DND-41 (cell line): ENCODE data around the gene B3GNT7.

ENCODE experiments used
- ATAC-seq: fragments of 200-7000 bp; cut with Tn5 transposase; 3 replicates; pipeline ENCODE4 v1.9.1; 2021; ENCODE audit warnings: low read depth; ENCODE audit not compliant: insufficient read depth
- DNase-seq: peaks from one replicate; pipeline ENCODE4 v3.0.0-alpha.2; 2020
- H2AFZ ChIP-seq: 2 replicates; pipeline ENCODE4 v1.6.0; 2012; ENCODE audit warnings: low read depth, low read length
- H3K27ac ChIP-seq: 2 replicates; pipeline ENCODE4 v1.5.1; 2012; ENCODE audit warnings: low read length, inconsistent platforms
- H3K27me3 ChIP-seq: fragments of 200-600 bp; sonication (generic); 2 replicates; pipeline ENCODE4 v1.6.0; 2012; ENCODE audit warnings: low read length, mild to moderate bottlenecking, inconsistent platforms; ENCODE audit not compliant: insufficient read depth, poor library complexity
- H3K36me3 ChIP-seq: 2 replicates; pipeline ENCODE4 v1.5.1; 2012; ENCODE audit warnings: low read length, inconsistent platforms; ENCODE audit not compliant: insufficient read depth
- H3K4me1 ChIP-seq: 2 replicates; pipeline ENCODE4 v1.5.1; 2012; ENCODE audit warnings: mild to moderate bottlenecking, low read length; ENCODE audit not compliant: insufficient read depth
- H3K4me2 ChIP-seq: 2 replicates; pipeline ENCODE4 v1.6.0; 2012; ENCODE audit warnings: mild to moderate bottlenecking, moderate library complexity, low read length, inconsistent platforms; ENCODE audit not compliant: insufficient read depth
- H3K4me3 ChIP-seq, 2 experiments: fragments of 200-600 bp in 1 of 2; shearing (Covaris generic) in 1 of 2; 2 replicates each; pipeline ENCODE4 v1.5.1; 2012 to 2016; ENCODE audit warnings: inconsistent platforms in 2 of 2, low read length in 2 of 2, mild to moderate bottlenecking in 2 of 2, low read depth in 1 of 2, moderate library complexity in 1 of 2
- H3K79me2 ChIP-seq: 2 replicates; pipeline ENCODE4 v1.6.0; 2012; ENCODE audit warnings: low read length, inconsistent platforms; ENCODE audit not compliant: insufficient read depth
- H3K9ac ChIP-seq: 2 replicates; pipeline ENCODE4 v1.6.0; 2012; ENCODE audit warnings: low read depth, mild to moderate bottlenecking, inconsistent platforms, low read length, moderate library complexity
- H3K9me3 ChIP-seq: 2 replicates; pipeline ENCODE4 v1.5.1; 2012; ENCODE audit warnings: low read length, moderate library complexity, mild to moderate bottlenecking, inconsistent platforms; ENCODE audit not compliant: insufficient read depth, severe bottlenecking
- H4K20me1 ChIP-seq: 2 replicates; pipeline ENCODE4 v1.6.0; 2012; ENCODE audit warnings: low read length; ENCODE audit not compliant: insufficient read depth
- EZH2 ChIP-seq: IDR thresholded peaks from 3 replicates; pipeline ENCODE4 v1.6.1; 2012; ENCODE audit warnings: borderline replicate concordance, low read depth, mild to moderate bottlenecking, moderate library complexity, low read length, inconsistent platforms; ENCODE audit not compliant: severe bottlenecking
- TF ChIP-seq, protein P1 (sequence below): IDR thresholded peaks from 2 replicates; pipeline ENCODE4 v1.5.1; 2012; ENCODE audit warnings: borderline replicate concordance, low read length, moderate library complexity, mild to moderate bottlenecking; ENCODE audit not compliant: poor library complexity, severe bottlenecking; ENCODE audit errors: extremely low read depth

The B3GNT7 gene

DNA sequence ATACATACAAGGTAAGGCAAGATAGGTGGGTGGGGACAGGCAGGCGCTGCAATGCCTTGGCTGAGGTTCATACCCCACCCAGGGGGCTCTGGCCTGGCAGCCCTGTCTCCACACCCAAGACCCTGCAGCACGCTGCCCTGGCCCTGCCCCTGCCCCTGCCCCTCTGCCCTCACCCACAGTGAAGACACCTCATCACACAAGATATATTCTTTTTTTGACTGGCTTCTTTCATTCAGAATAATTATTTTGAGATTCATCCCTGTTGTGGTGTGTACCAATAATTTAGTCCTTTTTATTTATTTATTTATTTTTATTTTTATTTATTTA lies 11.4 kb upstream of the B3GNT7 start:
- no peak overlapping the region for H3K4me3 ChIP-seq
- ATAC-seq (no peak), DNase-seq (no peak)
- H3K27me3 ChIP-seq, result no peaks in the 10 kb centered on the region
- H3K4me1 ChIP-seq, result no peaks in the 10 kb centered on the region
- H3K27ac ChIP-seq, result no peak overlapping the region
- H3K36me3 ChIP-seq, result no peaks in the 10 kb centered on the region
- H3K9ac ChIP-seq, result no peak overlapping the region
- TF ChIP-seq EZH2, result no peak
- TF ChIP-seq, protein P1, sequence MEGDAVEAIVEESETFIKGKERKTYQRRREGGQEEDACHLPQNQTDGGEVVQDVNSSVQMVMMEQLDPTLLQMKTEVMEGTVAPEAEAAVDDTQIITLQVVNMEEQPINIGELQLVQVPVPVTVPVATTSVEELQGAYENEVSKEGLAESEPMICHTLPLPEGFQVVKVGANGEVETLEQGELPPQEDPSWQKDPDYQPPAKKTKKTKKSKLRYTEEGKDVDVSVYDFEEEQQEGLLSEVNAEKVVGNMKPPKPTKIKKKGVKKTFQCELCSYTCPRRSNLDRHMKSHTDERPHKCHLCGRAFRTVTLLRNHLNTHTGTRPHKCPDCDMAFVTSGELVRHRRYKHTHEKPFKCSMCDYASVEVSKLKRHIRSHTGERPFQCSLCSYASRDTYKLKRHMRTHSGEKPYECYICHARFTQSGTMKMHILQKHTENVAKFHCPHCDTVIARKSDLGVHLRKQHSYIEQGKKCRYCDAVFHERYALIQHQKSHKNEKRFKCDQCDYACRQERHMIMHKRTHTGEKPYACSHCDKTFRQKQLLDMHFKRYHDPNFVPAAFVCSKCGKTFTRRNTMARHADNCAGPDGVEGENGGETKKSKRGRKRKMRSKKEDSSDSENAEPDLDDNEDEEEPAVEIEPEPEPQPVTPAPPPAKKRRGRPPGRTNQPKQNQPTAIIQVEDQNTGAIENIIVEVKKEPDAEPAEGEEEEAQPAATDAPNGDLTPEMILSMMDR, result no peak
- H4K20me1 ChIP-seq, result no peaks in the 10 kb centered on the region; the same call in 1 of the 2 replicates
- peaks cover 4% of the 10 kb centered on the region for H3K9me3 ChIP-seq
- H3K79me2 ChIP-seq, result no peaks in the 10 kb centered on the region
- H3K4me2 ChIP-seq, result no peak overlapping the region
- H2AFZ ChIP-seq, result no peak overlapping the region

DNA sequence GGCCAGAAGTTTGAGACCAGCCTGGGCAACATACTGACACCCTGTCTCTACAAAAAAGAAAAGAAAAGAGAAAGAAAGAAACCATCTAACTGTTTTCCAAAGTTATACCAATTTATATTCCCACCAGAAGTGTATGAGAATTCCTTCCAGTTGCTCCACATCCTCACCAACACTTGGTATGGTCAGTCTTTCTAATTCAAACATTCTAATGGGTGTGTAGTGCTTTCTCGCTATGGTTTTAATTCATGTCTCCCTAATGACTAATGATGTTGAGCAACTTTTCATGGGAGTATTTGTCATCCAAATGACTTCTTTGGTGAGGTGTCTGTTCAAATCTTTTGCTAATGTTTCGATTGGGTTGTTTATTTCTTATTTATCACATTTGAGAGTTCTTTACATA lies 10.5 kb upstream of the B3GNT7 start:
- no peak for DNase-seq
- Histone ChIP-seq H3K4me2 (no peak overlapping the region), H3K27ac (no peak overlapping the region), H3K9me3 (peaks cover 4% of the 10 kb centered on the region), H3K27me3 (no peaks in the 10 kb centered on the region), H2AFZ (no peak overlapping the region), H3K79me2 (no peaks in the 10 kb centered on the region), H4K20me1 (no peaks in the 10 kb centered on the region; the same call in 1 of the 2 replicates), H3K9ac (no peak overlapping the region), H3K4me3 (no peak overlapping the region), H3K36me3 (no peaks in the 10 kb centered on the region), H3K4me1 (no peaks in the 10 kb centered on the region)
- ATAC-seq, result no peak
- TF ChIP-seq EZH2, result no peak
- TF ChIP-seq, protein P1, result no peak

DNA sequence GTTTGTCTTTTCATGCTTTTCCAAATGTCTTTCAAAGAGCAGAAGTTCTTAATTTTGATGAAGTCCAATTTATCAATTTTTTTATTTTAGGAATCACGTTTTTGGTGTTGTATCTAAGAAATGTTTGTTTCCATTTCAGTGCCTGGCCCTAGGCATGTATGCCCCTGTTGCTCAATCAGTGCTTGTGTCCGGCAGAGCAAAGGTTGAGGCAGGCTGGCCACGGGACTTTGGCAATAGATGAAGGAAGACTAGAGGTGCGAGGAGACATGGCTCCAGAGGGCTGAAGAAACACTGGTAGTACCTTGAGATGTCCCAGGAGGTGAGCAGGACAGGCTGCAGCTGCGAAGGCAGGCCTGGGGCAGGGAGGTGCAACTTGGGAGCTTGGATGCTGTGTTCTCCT lies 10.1 kb upstream of the B3GNT7 start:
- peaks cover 4% of the 10 kb centered on the region for H3K9me3 ChIP-seq
- H3K27ac ChIP-seq, result no peak overlapping the region
- H3K4me3 ChIP-seq, result no peak overlapping the region
- no peaks in the 10 kb centered on the region; the same call in 1 of the 2 replicates for H4K20me1 ChIP-seq
- no peaks in the 10 kb centered on the region for H3K79me2 ChIP-seq
- H3K27me3 ChIP-seq, result peaks cover 3% of the 10 kb centered on the region
- H3K4me1 ChIP-seq, result no peaks in the 10 kb centered on the region
- ATAC-seq, result no peak
- H2AFZ ChIP-seq, result no peak overlapping the region
- no peak for DNase-seq
- no peaks in the 10 kb centered on the region for H3K36me3 ChIP-seq
- no peak overlapping the region for H3K4me2 ChIP-seq
- H3K9ac ChIP-seq, result no peak overlapping the region
- TF ChIP-seq, protein P1, result no peak
- TF ChIP-seq EZH2, result no peak

DNA sequence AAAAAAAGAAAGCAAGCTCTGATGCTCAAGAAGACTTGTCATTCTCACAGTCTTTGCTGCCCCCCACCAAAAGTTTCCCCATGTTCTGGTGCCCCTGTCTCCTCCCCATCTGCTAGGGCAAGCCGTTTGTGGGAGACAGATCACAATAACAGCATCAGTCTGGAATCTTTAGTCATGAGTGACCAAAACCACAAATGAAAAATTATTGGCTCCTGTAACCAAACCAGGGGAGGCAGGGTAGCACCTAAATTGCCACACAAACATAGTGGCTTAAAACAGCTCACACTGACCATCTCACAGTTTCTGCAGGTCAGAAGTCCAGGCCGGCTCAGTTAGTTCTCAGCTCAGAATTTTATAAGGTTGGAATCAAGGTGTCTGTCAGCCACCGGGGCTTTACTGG lies 9.1 kb upstream of the B3GNT7 start:
- Histone ChIP-seq H3K4me3 (no peak overlapping the region), H4K20me1 (no peaks in the 10 kb centered on the region; the same call in 1 of the 2 replicates), H3K36me3 (no peaks in the 10 kb centered on the region), H3K9ac (no peak overlapping the region), H3K27me3 (peaks cover 5% of the 10 kb centered on the region), H3K4me2 (no peak overlapping the region), H3K79me2 (no peaks in the 10 kb centered on the region), H3K4me1 (no peaks in the 10 kb centered on the region), H3K27ac (no peak overlapping the region), H3K9me3 (peaks cover 4% of the 10 kb centered on the region), H2AFZ (no peak overlapping the region)
- DNase-seq, result no peak
- no peak for TF ChIP-seq EZH2
- TF ChIP-seq, protein P1, result no peak
- ATAC-seq, result no peak
